NCI-H146 treated with DMSO at 0.1 percent for 48 hours (cell line): ENCODE data around the gene TBC1D14.

ENCODE experiments used
- DNase-seq: peaks from one replicate; lab custom pipeline; 2025; ENCODE audit not compliant: unreplicated experiment; lab: John Stamatoyannopoulos, UW

The TBC1D14 gene

DNA sequence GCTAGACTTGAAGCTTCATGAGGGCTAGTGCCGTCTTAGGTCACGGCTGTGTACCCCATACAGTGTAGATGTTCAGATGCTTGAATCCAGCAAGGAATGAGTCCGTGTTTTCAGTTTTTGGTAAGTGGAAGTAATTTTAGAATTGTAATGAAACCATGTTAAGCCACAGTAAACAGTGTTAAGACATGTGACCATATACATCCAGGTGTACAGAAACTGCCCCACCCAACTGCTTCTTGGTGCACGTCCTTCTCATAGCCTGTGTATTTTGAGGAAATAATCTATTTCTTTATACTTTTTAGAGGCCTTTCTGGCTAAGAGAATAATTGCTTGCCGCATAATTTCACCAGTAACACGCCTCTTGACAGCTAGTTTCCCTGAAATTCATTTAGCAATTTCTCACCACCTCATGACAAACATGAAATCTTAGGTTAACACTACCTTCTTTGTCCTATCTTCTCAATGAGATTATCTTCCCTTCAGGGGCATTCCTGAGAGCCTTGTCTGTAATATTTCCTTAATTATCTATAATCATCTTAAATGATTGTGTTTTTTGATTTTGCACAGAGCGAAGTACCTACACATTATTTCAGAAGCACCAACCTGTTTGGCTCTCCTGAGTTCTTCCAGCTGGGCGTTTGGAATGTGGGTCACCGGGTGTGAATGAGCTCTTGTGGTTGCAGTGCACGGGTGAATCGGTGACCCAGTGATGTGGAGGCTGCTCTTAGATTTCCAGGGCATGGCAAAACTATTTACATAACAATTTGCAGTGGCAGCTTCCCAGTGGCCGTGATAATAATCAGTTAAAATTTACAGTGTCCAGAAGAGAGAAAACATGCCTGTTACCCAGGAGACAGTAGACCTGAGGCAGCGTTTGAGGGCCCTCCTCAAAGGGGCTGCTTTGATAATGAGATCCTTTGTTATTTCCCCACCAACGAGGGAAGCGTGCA, 83.4 kb downstream of the TBC1D14 start:
- DNase-seq: peak; percentile 16

DNA sequence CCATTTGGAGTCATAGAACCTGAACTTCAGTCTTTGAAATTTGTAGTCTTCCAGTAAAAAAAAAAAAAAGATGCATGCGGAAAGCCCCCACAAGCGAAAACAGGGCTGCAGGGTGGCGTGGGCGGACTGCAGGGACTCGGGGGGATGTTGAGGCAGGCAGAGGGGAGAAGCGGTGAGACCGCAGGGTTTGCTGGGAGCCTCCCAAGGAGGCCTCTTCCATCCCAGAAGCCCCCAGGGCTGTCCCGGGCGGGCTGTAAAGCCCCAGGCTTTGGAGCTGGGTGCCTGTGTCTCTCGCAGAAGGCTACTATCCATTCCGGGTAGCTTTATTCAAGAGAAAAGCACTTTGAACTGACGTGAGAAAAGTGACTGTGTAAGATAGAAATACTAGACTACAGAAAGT, 86.9 kb downstream of the TBC1D14 start:
- no peak for DNase-seq

DNA sequence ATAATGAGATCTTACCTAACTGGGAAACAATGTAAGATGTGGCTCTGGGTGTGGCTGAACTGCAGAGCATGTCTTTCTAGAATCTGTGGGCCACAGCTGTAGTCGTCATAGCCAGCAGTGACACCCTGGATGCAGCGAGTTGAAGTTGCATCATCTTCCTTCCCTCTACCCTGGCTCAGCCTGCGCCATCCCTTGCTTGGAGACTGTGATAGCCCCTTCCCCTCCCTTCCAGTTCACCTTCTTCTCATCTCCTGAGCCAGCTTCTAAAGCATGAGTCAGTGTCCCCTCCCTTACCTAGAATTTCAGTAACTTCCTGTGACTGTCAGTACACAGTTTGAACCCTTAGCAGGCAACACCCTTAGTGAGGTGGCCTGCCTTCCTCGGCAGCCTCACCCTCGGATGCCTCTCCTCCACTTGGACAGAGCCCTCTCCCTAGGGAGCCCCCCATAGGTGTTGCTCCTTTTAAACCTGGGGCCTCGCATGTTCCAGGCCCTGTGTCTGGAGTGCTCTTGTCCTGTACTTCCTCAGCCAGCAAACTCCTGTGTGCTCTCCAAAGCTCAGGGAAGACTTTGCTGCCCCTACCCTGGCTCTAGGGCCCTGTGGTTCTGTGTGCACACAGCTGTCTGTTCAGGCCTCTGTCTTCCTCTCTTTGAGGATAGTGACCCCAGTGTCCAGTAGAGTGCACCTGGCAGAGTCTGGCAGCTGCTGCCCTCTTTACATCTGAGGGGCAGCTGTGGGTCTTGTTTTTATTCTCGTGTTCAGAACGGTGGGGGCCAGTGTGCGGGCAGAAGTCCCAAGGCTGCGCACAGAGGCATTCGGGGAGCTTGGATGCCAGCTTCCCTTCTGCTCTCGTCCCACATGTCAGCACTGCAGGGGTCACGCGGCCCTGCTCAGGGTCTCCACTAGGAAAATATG, 89.8 kb downstream of the TBC1D14 start:
- DNase-seq: no peak

DNA sequence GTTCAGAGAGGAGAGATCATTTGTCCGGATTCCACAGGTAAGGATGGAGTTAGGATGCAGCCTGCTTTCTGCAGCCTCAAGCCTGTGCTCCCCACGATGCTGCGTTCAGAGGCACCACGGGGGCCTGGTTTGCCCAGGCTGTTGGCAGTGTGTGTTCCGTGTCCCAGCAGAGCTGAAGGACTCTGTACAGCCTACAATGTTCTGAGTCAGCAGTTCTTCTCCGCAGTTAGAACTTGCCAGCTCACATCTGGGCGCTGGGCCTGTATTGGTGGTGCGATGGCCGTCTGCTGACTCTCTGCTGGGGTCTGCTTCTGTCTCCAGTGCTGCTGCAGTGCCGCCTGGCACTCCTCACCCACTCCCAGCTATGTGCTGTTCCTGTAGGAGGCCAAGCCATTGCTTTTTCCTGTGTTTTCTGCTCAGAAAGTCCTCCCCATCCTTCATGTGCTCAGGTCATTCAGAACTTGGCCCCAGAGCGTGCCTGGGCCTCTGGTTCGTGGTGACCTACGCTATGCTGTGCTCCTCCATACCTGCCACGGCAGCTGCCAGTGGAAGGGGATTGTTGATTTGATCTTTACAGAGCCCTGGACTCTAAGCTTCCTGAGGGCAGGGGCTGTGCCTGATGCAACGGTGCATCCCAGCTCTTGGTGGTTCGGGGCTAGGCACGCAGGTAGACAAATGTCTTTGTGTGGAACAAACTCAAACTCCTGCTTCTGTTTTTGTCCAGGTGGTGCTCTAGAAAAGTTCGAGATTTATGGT, 91.0 kb downstream of the TBC1D14 start:
- no peak for DNase-seq

DNA sequence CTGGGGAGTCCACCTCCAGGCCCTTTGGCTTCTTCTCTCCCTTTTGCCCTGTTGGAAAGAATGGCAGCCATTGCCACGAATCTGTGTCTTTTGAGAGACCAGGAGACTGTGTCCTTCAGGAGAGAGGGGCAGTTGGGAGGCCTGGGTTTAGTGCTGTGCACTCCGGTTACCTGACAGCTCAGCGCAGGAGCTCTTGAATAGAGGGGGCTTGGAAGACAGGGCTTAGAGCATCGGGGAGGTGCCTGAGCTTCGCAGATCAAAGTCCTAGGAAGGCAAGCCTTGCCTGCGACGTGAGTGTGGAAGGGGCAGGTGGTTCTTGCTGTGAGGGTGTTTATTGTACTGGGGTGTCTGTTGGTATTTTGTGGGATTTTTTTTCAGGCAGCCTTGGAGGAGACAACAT, 91.6 kb downstream of the TBC1D14 start:
- DNase-seq: no peak

DNA sequence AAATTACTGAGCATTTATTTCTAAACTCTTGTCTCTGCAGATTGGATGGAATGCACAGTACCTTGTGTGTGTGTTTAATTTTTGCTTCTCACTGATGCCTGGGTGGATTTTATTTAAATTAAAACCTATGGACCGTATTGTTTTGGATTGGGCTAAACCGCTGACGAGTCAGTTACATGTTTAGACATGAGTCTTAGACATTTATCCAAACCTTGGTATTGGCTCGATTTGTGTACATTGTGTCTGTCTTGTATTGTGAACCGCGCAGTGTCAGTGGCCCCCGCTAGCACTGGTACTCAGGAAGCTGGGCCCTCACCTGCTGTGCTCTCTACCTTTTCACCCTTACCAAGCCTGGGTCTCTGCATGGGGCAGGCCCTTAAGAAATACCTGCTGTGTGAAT, 92.7 kb downstream of the TBC1D14 start:
- no peak for DNase-seq

DNA sequence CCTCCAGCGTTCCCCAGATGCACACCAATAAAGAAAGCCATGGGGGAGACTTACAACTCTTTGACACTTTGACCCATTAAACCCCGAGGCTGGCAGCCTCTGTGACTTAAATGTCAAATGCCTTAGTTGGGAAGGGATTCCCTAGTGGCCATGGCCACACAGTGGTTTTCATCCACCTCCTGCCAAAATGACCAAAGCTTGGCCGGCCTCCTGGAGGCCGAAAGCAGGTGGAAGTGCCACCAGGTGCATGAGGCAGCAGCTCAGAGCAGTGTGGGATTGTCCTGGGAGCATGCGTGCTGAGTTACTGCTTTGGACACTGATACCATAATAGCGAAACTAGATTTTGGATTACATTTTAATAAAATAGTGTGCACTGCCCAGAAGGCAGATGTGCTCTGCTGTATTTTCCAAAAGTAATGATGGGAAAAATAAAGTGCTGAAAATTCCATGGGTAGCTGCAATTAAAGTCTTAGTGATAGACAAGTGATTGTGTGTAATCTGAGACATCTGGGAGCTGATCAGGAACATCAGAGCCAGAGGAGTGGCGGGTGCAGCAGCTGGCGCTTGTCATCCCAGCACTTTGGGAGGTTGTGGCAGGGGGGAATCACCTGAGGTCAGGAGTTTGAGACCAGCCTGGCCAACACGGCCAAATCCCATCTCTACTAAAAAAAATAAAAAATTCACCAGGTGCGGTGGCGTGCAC, 93.7 kb downstream of the TBC1D14 start:
- DNase-seq: no peak

DNA sequence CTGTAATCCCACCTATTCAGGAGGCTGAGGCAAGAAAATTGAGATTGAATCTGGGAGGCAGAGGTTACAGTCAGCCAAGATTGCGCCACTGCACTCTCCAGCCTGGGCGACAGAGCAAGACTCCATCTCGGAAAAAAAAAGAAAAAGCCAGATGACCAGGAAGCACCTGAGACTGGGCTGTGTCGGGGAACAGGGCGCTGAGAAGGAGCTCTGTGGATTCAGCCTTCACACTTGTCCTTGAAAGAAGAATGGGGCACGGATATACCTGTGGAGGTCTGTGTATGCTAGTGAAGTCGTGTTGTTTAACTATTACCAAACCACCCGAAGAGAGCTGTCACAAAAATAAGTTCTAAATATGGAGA, 94.2 kb downstream of the TBC1D14 start:
- DNase-seq: no peak

DNA sequence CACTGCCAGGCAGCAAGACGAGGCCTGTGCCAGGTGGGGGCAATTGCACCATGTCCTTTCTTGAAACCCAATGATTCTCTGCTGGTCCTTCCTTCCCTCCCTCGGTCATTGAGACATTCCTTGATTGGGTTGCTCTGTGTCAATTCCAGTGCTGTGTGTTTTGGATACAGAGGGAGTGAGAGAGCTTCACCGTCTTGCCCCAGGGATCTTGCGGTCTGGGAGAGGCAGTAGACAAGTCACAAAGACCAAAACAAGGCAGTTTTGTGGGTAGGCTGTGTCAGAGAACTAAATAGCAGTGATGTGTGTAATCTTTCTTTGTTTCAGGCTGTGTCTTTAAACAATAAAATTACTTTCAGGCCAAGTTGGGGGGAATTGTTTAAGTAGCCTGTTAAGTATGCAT, 94.7 kb downstream of the TBC1D14 start:
- no peak for DNase-seq

DNA sequence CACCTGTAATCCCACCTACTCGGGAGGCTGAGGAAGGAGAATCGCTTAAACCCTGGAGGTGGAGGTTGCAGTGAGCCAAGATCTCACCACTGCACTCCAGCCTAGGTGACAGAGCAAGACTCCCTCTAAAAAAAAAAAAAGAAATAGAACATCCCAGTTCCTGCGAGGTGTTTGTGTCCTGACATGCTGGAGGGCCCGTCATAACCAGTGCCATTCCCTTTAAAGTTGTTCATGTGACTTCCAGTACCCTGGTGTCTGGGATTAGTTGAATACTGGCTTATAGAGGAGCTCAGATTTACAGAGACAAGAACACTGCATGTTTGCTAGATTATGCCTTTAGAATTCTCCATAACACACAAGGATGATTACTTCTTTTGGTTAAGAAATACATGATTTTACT, 95.9 kb downstream of the TBC1D14 start:
- DNase-seq: no peak

DNA sequence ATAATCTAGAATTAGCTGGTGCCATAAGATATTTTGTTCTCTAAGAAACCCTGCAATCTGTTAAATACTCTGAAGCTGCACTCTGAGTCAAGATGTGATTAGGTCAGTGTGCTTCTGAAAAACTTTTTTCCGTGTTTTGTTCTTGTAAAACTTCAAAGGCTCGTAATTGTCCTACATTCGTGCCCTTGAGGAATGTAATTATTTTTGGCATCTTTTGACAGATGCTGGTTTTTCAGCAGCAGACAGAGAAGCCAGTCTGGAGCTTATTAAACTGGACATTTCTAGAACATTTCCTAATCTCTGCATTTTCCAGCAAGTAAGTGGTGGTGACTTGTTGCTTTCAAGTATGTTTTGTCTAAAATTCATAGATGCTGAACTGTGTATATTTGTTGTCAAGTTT, 96.8 kb downstream of the TBC1D14 start:
- DNase-seq: no peak

DNA sequence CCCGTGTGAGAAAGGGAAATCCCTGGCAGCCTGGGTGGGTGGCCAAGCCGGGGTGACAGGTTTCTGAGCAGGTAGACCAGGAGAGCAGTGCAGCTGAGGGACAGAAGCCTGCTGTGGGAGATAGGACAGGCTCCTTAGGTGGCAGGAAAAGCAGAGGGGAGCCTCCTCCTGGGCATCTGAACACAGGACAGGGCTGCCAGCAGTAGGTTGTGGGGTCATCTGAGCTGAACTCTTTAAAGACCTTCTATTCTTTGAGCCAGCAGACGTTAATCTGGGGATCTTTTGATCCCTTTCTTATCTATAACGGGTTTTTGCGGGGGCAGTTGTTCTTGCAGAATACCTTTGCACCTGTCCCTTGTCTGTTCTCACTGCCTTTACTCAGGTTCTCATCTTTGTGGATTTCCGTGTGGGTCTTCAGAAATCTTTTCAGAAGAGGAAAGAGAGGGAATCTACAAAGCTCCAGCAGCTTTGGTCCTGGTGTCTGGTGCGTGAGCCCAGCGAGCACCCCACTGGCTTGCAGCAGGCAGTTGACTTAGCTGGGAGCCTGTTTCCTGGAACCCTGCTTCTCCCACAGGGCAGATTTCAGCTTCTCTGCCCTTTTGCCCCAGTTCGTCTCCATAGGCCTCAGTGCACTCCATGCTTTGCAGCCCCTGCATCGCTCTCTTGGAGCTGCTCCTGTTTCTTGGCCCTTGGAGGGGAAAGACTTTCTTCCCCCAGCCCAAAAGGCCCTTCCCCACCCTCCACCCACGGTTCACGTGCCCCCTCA, 97.7 kb downstream of the TBC1D14 start:
- DNase-seq: no peak

DNA sequence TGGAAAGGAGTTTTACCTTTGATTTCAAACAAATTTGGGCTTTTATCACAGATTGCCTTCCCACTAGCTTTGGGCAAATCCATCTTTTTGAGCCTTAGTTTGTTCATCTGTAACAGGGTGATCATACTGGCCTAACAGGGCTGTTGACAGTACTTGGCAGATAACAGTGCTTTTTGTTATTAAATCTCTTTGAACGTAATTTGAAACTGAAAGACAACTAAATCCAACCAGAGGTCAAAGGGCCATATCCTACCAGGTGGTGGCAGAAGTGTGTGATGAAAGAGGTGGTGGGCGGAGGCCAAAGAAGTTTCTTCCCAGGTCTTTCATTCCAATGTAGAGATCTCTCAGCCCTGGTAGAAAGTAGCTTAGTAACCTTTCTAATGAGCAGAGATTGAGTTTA, 98.3 kb downstream of the TBC1D14 start:
- peak; percentile 2 for DNase-seq

DNA sequence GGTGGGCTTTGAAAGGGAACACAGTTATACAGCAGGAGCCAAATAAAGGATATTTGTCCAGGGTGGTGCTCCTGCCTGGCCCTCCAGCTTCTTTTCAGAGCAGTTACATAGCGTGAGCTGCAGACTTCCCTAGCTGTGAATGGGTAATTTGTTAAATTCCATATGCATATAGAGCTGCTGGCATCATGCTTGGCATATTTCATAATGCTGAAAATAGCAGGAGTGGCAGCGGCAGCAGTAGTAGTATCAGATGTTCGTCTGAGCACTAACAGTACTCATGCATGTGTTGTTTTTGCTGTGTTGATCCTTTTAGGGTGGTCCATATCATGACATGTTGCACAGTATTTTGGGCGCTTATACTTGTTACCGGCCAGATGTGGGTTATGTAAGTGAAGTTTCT, 99.9 kb downstream of the TBC1D14 start:
- DNase-seq: no peak

DNA sequence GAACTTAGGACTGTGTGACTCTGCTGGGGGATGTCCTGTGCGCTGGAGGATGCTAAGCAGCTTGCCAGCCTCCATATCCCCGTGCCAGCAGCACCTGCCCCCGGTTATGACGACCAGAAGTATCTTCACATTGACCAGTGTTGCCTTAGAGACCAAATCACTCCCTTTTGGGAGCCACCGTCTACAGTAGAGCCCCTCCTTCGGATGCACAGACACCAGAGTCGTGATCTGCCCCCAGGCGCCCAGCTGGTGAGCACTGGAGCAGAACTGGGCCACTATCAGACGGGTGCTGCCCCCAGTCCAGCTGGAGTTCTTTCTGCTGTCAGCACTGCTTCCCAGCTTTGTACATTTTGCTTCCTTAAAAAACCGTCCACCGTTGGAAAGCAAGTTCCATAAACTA, 103.5 kb downstream of the TBC1D14 start:
- no peak for DNase-seq

DNA sequence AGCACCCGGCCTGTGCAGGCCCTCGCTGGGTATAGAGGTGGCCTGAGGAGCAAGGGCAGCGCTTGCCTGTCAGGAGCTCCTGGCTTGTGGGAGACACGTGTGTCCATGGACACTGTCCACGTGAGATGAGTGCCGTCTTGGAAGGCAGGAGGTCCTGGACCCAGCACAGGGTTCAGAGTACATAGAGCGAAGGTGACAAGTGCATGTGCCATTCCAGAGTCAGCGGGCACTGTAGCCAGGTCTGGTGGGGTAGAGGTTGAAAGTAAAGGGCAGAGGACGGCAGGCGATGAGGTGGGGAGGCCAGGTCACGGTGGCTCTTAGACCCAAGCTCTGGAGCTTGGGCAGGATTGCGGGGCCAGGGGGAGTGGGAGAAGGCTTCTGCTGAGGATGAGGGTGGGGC, 105.2 kb downstream of the TBC1D14 start:
- no peak for DNase-seq

DNA sequence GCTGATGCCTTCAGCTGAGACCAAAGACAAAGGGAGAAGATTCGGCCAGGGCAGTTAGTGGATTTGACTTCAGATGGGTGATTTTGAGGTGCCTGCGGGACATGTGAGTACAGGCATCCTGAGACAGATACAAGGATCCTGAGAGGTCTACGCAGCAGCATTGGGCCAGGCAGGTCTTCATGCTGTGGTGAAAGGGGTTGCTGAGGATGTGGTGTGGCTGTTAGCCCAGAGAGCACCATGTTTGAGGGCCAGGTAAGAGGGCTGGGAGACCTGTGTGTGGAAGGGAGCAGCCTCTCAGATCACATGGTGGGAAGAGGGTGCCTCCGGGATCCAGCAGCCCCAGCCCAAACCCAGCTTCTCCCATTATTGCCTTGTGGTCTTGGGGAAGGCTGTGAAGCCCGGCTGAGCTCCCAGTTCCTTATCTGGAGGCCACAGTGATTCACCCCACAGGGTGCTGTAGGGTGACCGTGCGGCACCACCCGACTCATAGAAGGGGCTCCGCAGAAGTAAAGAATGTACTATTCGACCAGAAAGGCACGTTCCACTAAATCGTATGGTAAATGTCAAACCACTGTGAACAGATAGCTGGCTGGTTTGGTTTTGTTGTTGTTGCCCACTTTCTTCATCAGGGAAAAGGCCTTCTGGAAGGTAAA, 105.9 kb downstream of the TBC1D14 start:
- no peak for DNase-seq

DNA sequence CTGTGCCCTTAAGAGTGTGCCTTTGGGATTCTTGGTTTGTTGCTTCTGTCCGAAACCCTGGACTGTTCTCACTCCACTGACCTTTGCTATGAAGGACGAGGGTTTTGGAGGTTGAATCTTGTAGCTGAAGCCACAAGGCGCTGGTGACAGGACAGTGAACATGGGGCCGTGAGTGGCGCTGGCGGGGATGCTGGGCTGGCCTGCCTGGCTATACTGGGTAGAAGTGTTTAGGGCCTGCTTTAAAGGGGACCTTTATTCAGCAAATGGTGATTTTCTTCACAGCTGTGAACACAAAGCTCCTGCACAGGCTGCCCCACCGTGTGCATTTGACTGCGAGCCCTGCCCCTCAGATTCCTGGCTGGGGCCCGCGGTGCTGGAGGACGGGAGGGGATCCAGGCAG, 106.5 kb downstream of the TBC1D14 start:
- no peak for DNase-seq

DNA sequence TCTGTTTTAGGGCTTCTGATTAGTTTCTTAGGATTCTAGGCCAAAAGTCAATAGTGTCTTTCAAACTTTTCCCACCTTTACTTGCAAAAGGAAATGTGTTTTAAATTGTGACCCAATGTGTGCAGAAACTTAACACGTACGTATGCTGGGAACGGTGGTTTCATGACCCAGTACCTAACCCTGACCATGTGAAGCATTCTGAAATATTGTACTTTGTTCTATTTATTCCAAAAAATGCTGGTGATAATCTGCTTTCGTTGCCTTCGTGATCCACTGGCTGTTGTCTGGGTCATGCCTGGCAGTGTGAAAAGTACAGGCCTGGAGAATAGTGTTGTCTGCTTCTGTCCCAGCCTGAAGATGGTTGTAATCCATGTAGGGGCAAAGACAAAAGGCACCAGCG, 106.9 kb downstream of the TBC1D14 start:
- no peak for DNase-seq
